Osteoblast (primary cell): ENCODE measurements around the gene ENTPD2. TPM values are rescaled to one million over a fixed set of nuclear protein-coding genes. Genes with fewer than 3 reads are reported as not detected.

ENCODE experiments used
- DNase-seq: peaks from one replicate; pipeline ENCODE4 v3.0.0; 2011; ENCODE audit warnings: low spot score, mixed read lengths; ENCODE audit not compliant: insufficient read length; ENCODE audit errors: missing footprints
- H2AFZ ChIP-seq: 2 replicates; pipeline ENCODE4 v1.6.0; 2011; ENCODE audit warnings: mild to moderate bottlenecking, low read length
- H3K27ac ChIP-seq: 2 replicates; pipeline ENCODE4 v1.5.1; 2011; ENCODE audit warnings: mild to moderate bottlenecking, low read depth, low read length, moderate library complexity
- H3K27me3 ChIP-seq: 2 replicates; pipeline ENCODE4 v1.6.0; 2012; ENCODE audit warnings: mild to moderate bottlenecking, control low read depth, inconsistent platforms, low read length, moderate library complexity; ENCODE audit not compliant: insufficient read depth
- H3K36me3 ChIP-seq: 2 replicates; pipeline ENCODE4 v1.5.1; 2011; ENCODE audit warnings: mild to moderate bottlenecking, low read length, control low read depth, moderate library complexity; ENCODE audit not compliant: insufficient read depth
- H3K4me1 ChIP-seq: 2 replicates; pipeline ENCODE4 v1.5.1; 2011; ENCODE audit warnings: mild to moderate bottlenecking, low read length, control low read depth, moderate library complexity; ENCODE audit not compliant: insufficient read depth
- H3K4me2 ChIP-seq: 2 replicates; pipeline ENCODE4 v1.6.0; 2011; ENCODE audit warnings: mild to moderate bottlenecking, low read length; ENCODE audit not compliant: insufficient read depth
- H3K4me3 ChIP-seq: fragments of 200-600 bp; sonication (generic); 3 replicates; pipeline ENCODE4 v1.5.1; 2012; ENCODE audit warnings: mild to moderate bottlenecking, low read length, inconsistent platforms; ENCODE audit not compliant: insufficient read depth
- H3K79me2 ChIP-seq: 2 replicates; pipeline ENCODE4 v1.6.0; 2012; ENCODE audit warnings: mild to moderate bottlenecking, low read length, control low read depth, inconsistent platforms; ENCODE audit not compliant: insufficient read depth
- H3K9me3 ChIP-seq: 2 replicates; pipeline ENCODE4 v1.5.1; 2011; ENCODE audit warnings: low read depth, low read length, control low read depth
- H4K20me1 ChIP-seq: 2 replicates; pipeline ENCODE4 v1.6.0; 2012; ENCODE audit warnings: mild to moderate bottlenecking, low read length, control low read depth; ENCODE audit not compliant: insufficient read depth
- CTCF ChIP-seq: IDR thresholded peaks from 2 replicates; pipeline ENCODE4 v1.5.1; 2011; ENCODE audit warnings: mild to moderate bottlenecking, low read depth, low read length, moderate library complexity; ENCODE audit errors: extremely low read depth
- total RNA-seq: library from RNA; depleted of rRNA; stranded (reverse); fragments of >200 nt; gene quantifications from 2 replicates; pipeline ENCODE4 v1.2.3, GENCODE V29; 2012

Gene ENTPD2
- total RNA-seq, 1 donor, result not detected

- no peak for TF ChIP-seq CTCF
- no peak overlapping the region for H2AFZ ChIP-seq
- peaks cover 26% of the 10 kb centered on the region for H3K79me2 ChIP-seq
- no peak overlapping the region for H3K27ac ChIP-seq
- no peak overlapping the region for H3K4me2 ChIP-seq
- peaks cover 23% of the 10 kb centered on the region for H3K36me3 ChIP-seq
- H3K4me3 ChIP-seq, result no peak overlapping the region
- peak; percentile 21 for DNase-seq
- H3K27me3 ChIP-seq, result no peaks in the 10 kb centered on the region
- H3K4me1 ChIP-seq, result peaks cover 25% of the 10 kb centered on the region
- H3K9me3 ChIP-seq, result no peaks in the 10 kb centered on the region
- peaks cover 5% of the 10 kb centered on the region for H4K20me1 ChIP-seq
These were observed 35.5 kb upstream of the ENTPD2 start for GRCh38 chr9:137089232-137089947.

- H3K27me3 ChIP-seq, result no peaks in the 10 kb centered on the region
- peaks cover 5% of the 10 kb centered on the region for H4K20me1 ChIP-seq
- no peak for TF ChIP-seq CTCF
- peaks cover 23% of the 10 kb centered on the region for H3K36me3 ChIP-seq
- no peak overlapping the region for H3K27ac ChIP-seq
- peaks cover 36% of the 10 kb centered on the region for H3K4me1 ChIP-seq
- H2AFZ ChIP-seq, result no peak overlapping the region
- H3K79me2 ChIP-seq, result peaks cover 26% of the 10 kb centered on the region
- H3K4me3 ChIP-seq, result no peak overlapping the region
- DNase-seq, result peak; percentile 65
- H3K4me2 ChIP-seq, result peak overlapping the region; percentile 98
- H3K9me3 ChIP-seq, result no peaks in the 10 kb centered on the region
These were observed 34.3 kb upstream of the ENTPD2 start for GRCh38 chr9:137088121-137088520.

GRCh38 chr9:137087409-137087925, 33.6 kb upstream of the ENTPD2 start:
- Histone ChIP-seq H3K4me2 (peak overlapping the region; percentile 98), H3K4me3 (peak overlapping the region; percentile 93), H2AFZ (peak overlapping the region; percentile 85), H3K9me3 (no peaks in the 10 kb centered on the region), H3K4me1 (peaks cover 43% of the 10 kb centered on the region), H3K36me3 (peaks cover 22% of the 10 kb centered on the region), H3K79me2 (peaks cover 26% of the 10 kb centered on the region), H3K27me3 (no peaks in the 10 kb centered on the region), H4K20me1 (peaks cover 5% of the 10 kb centered on the region), H3K27ac (peak overlapping the region; percentile 46)
- TF ChIP-seq CTCF, result no peak
- DNase-seq, result peak; percentile 72
